OCI-LY3 (cell line): ENCODE data around the gene RBMY1A1.
"Not testable (repeated sequence)": the region's sequence is repeated elsewhere in the genome, so short reads cannot be mapped to it uniquely, and the experiment has no call there.

Experiments
- H2AFZ ChIP-seq: fragments of 200-600, 300-600 bp; shearing (Covaris generic); 2 replicates; pipeline ENCODE4 v1.6.0; 2014; ENCODE audit warnings: antibody characterized with exemption, low read depth, low read length
- H3K27ac ChIP-seq: fragments of 200-600, 300-600 bp; sonication (generic); 2 replicates; pipeline ENCODE4 v1.5.1; 2014; ENCODE audit warnings: mild to moderate bottlenecking, low read length, moderate library complexity, mixed read lengths
- H3K27me3 ChIP-seq: fragments of 200-600, 300-600 bp; sonication (generic); 2 replicates; pipeline ENCODE4 v1.6.1; 2014; ENCODE audit warnings: low read depth, low read length, mixed read lengths
- H3K36me3 ChIP-seq: fragments of 200-600, 300-600 bp; sonication (generic); replicated peaks from 2 replicates; pipeline ENCODE3; 2014; ENCODE audit warnings: low read depth, low read length, mixed read lengths
- H3K4me1 ChIP-seq: fragments of 300-600, 200-600 bp; sonication (generic); 2 replicates; pipeline ENCODE4 v1.6.1; 2014; ENCODE audit warnings: low read length, mixed read lengths
- H3K4me2 ChIP-seq: fragments of 200-600, 300-600 bp; sonication (generic); 2 replicates; pipeline ENCODE4 v1.6.1; 2014; ENCODE audit warnings: low read length, mixed read lengths
- H3K4me3 ChIP-seq: fragments of 300-600, 200-600 bp; sonication (generic); 2 replicates; pipeline ENCODE4 v1.5.1; 2014; ENCODE audit warnings: antibody characterized with exemption, mild to moderate bottlenecking, low read length, moderate library complexity
- H3K79me2 ChIP-seq: fragments of 300-600, 200-600 bp; shearing (Covaris generic); 2 replicates; pipeline ENCODE4 v1.6.1; 2014; ENCODE audit warnings: mild to moderate bottlenecking, low read length, mixed read lengths
- H3K9ac ChIP-seq: fragments of 300-600, 200-600 bp; shearing (Covaris generic); 2 replicates; pipeline ENCODE4 v1.6.0; 2014; ENCODE audit warnings: mild to moderate bottlenecking, low read length, moderate library complexity
- H3K9me3 ChIP-seq: fragments of 200-600, 300-600 bp; shearing (Covaris generic); 2 replicates; pipeline ENCODE4 v1.6.1; 2014; ENCODE audit warnings: low read length, mixed read lengths; ENCODE audit not compliant: insufficient read depth
- H4K20me1 ChIP-seq: fragments of 200-600, 300-600 bp; sonication (generic); 2 replicates; pipeline ENCODE4 v1.6.1; 2016; ENCODE audit warnings: low read length, mixed read lengths; ENCODE audit not compliant: insufficient read depth
- EZH2phosphoT487 ChIP-seq: fragments of 200-600 bp; shearing (Covaris generic); IDR thresholded peaks from 2 replicates; pipeline ENCODE4 v1.6.1; 2018; ENCODE audit warnings: antibody characterized with exemption, mixed run types, low read depth
- TF ChIP-seq, protein P1 (sequence below): fragments of 200-600, 300-600 bp; sonication (generic); IDR thresholded peaks from 2 replicates; pipeline ENCODE4 v1.5.1; 2014; ENCODE audit warnings: antibody characterized with exemption, low read length, low read depth

Gene RBMY1A1

GRCh38 chrY:21534579-21534978 is at the start of gene RBMY1A1:
RBMY1A1 (plus strand) TSS chrY:21534879; CDS start chrY:21536892, 2,013 bp downstream.
- H3K27me3 ChIP-seq, H3K4me2 ChIP-seq, H3K36me3 ChIP-seq, H3K79me2 ChIP-seq, H3K9ac ChIP-seq, H2AFZ ChIP-seq, H3K27ac ChIP-seq, H3K4me3 ChIP-seq, H4K20me1 ChIP-seq, H3K4me1 ChIP-seq, H3K9me3 ChIP-seq: not testable (repeated sequence)

- H3K4me1 ChIP-seq, H3K27ac ChIP-seq, H3K79me2 ChIP-seq, H3K9ac ChIP-seq, H3K36me3 ChIP-seq, H3K27me3 ChIP-seq, H3K9me3 ChIP-seq, H3K4me2 ChIP-seq, H4K20me1 ChIP-seq, H3K4me3 ChIP-seq, H2AFZ ChIP-seq: not testable (repeated sequence)
These were observed 23.6 kb upstream of the RBMY1A1 start, which contains the start of gene RBMY1B for GRCh38 chrY:21511038-21511437. RBMY1B (plus strand) TSS chrY:21511338; CDS start chrY:21513351, 2,013 bp downstream.

GRCh38 chrY:21559316-21559984 is 24.8 kb downstream of the RBMY1A1 start:
- H3K36me3 ChIP-seq, H3K79me2 ChIP-seq, H3K4me3 ChIP-seq, H3K9me3 ChIP-seq, H2AFZ ChIP-seq, H3K27me3 ChIP-seq, H3K9ac ChIP-seq, H4K20me1 ChIP-seq, H3K4me1 ChIP-seq, H3K27ac ChIP-seq, H3K4me2 ChIP-seq: not testable (repeated sequence)

DNA sequence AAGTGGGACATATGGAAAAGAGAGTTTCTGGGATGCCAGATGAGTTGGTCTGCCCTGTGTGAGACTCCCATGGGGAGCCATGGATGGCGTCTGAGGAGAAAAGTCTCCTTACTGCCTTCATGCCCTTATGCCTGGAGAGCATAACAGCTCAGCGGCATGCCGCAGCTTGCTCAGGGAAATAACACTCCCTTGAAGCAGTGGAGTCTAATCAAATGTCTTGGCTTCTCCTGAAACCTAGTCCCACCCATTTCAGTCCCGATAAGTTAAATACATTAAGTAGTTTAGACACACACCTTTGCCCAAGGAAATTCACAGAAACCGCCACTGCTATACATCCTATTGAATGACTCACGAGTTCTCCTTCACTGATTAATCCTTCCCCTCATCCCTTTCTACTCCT is 50.8 kb downstream of the RBMY1A1 start:
- no peaks in the 10 kb centered on the region for H3K27me3 ChIP-seq
- peaks cover 4% of the 10 kb centered on the region for H3K4me1 ChIP-seq
- H2AFZ ChIP-seq, result no peak overlapping the region
- no peak for TF ChIP-seq EZH2phosphoT487
- TF ChIP-seq, protein P1, sequence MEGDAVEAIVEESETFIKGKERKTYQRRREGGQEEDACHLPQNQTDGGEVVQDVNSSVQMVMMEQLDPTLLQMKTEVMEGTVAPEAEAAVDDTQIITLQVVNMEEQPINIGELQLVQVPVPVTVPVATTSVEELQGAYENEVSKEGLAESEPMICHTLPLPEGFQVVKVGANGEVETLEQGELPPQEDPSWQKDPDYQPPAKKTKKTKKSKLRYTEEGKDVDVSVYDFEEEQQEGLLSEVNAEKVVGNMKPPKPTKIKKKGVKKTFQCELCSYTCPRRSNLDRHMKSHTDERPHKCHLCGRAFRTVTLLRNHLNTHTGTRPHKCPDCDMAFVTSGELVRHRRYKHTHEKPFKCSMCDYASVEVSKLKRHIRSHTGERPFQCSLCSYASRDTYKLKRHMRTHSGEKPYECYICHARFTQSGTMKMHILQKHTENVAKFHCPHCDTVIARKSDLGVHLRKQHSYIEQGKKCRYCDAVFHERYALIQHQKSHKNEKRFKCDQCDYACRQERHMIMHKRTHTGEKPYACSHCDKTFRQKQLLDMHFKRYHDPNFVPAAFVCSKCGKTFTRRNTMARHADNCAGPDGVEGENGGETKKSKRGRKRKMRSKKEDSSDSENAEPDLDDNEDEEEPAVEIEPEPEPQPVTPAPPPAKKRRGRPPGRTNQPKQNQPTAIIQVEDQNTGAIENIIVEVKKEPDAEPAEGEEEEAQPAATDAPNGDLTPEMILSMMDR, result no peak
- no peak overlapping the region for H3K9ac ChIP-seq
- H3K27ac ChIP-seq, result no peak overlapping the region
- no peaks in the 10 kb centered on the region for H3K36me3 ChIP-seq
- no peak overlapping the region for H3K4me2 ChIP-seq
- no peak overlapping the region for H3K4me3 ChIP-seq
- no peaks in the 10 kb centered on the region for H4K20me1 ChIP-seq
- H3K9me3 ChIP-seq, result no peaks in the 10 kb centered on the region
- H3K79me2 ChIP-seq, result no peaks in the 10 kb centered on the region

DNA sequence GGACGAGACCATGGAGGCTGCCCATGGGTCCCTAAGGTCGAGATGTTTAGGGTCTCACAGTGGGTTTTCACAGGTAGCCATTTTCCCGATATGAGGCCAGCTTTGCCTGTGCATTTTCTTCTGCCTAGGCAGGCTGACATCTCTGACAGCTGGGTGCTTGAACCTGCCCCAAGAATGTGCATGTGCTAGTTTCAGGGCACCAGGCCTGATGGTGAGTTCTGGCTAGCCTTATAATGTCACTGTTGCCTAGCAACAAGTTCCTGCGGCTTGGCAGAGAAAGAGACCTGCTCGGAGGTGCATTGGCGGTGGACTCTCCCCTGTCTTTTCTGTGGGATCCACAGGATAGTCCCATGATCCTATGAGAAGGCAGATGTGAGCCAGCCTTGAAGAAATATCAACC is 51.8 kb downstream of the RBMY1A1 start:
- not testable (repeated sequence) for H3K4me2 ChIP-seq, H3K4me3 ChIP-seq, H3K27ac ChIP-seq, H3K9me3 ChIP-seq, H3K36me3 ChIP-seq, H3K27me3 ChIP-seq, H4K20me1 ChIP-seq, H3K79me2 ChIP-seq, H3K9ac ChIP-seq, H2AFZ ChIP-seq, H3K4me1 ChIP-seq

- Histone ChIP-seq H3K9ac (no peak overlapping the region), H3K4me3 (no peak overlapping the region), H2AFZ (no peak overlapping the region), H3K9me3 (no peaks in the 10 kb centered on the region), H3K4me2 (no peak overlapping the region), H4K20me1 (no peaks in the 10 kb centered on the region), H3K79me2 (no peaks in the 10 kb centered on the region), H3K27me3 (no peaks in the 10 kb centered on the region), H3K36me3 (no peaks in the 10 kb centered on the region), H3K4me1 (no peaks in the 10 kb centered on the region), H3K27ac (no peak overlapping the region)
- TF ChIP-seq EZH2phosphoT487, result no peak
- TF ChIP-seq, protein P1, result no peak
These were observed 57.4 kb downstream of the RBMY1A1 start for GRCh38 chrY:21592059-21592458.

DNA sequence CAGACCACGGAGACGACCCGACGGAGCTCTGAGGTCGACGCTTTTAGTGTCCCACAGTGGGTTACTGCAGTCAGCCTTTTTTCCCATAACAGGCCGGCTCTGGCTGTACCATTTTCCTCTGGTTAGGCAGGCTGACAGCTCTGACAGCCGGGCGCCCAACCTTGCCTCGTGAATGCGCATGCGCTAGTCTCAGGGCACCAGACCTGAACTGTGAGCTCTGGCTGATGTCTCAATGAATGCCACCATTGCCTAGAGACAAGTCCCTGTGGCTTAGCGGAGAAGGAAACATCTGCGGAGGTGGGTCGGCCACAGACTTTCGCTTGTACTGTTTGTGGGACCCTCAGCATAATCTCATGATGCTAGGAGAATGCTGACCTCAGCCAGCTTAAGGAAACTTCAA is 61.6 kb downstream of the RBMY1A1 start:
- H3K4me3 ChIP-seq, H3K36me3 ChIP-seq, H3K27ac ChIP-seq, H3K27me3 ChIP-seq, H4K20me1 ChIP-seq, H3K79me2 ChIP-seq, H3K9me3 ChIP-seq, H2AFZ ChIP-seq, H3K4me1 ChIP-seq, H3K9ac ChIP-seq, H3K4me2 ChIP-seq: not testable (repeated sequence)
